SK-N-SH (cell line): ENCODE results near the gene MICAL2. TPM values are rescaled to one million over a fixed set of nuclear protein-coding genes. Genes with fewer than 3 reads are reported as not detected.

Source experiments
- CTCF ChIA-PET: fragments of 300-600, 350-600 bp; formaldehyde crosslinking; extraction: SDS; loops from one replicate; lab custom pipeline; 2021; lab: Yijun Ruan, JAX
- POLR2A ChIA-PET: fragments of 350-600 bp; sonication (Branson Sonifier 250); formaldehyde crosslinking; extraction: SDS; loops from one replicate; lab custom pipeline; 2020; ENCODE audit warnings: antibody characterized with exemption, inconsistent platforms; lab: Yijun Ruan, JAX
- DNase-seq: peaks from one replicate; pipeline ENCODE4 v3.0.0; 2012
- H2AFZ ChIP-seq: fragments of 200-600 bp; sonication (generic); 2 replicates; pipeline ENCODE4 v1.8.1; 2016; ENCODE audit warnings: antibody characterized with exemption, mild to moderate bottlenecking, low read depth
- H3F3A ChIP-seq: fragments of 200-600 bp; sonication (generic); replicated peaks from 2 replicates; pipeline ENCODE3; 2016; ENCODE audit warnings: antibody characterized with exemption, mild to moderate bottlenecking; ENCODE audit not compliant: insufficient read depth
- H3K27ac ChIP-seq, 2 experiments: fragments of 200-500 bp in 1 of 2; fragments of 200-600 bp in 1 of 2; sonication (Bioruptor generic) in 1 of 2; sonication (generic), shearing (Covaris generic) in 1 of 2; 2 replicates each; pipeline versions ENCODE4 v1.5.1 to v1.6.1; 2014 to 2016; ENCODE audit warnings: low read depth in 2 of 2, inconsistent platforms in 1 of 2, low read length in 1 of 2, mild to moderate bottlenecking in 1 of 2, mixed read lengths in 1 of 2
- H3K27me3 ChIP-seq: fragments of 200-600 bp; sonication (generic), shearing (Covaris generic); 2 replicates; pipeline ENCODE4 v1.6.1; 2016; ENCODE audit warnings: mixed run types; ENCODE audit not compliant: insufficient read depth
- H3K36me3 ChIP-seq, 2 experiments: fragments of 200-500 bp in 1 of 2; fragments of 200-600 bp in 1 of 2; sonication (Bioruptor generic) in 1 of 2; sonication (generic) in 1 of 2; replicated peaks in 1 of 2; 2 replicates each; pipeline versions ENCODE3 to v1.5.1; 2014 to 2016; ENCODE audit warnings: low read length in 1 of 2, mild to moderate bottlenecking in 1 of 2; ENCODE audit not compliant: insufficient read depth in 2 of 2, control insufficient read depth in 1 of 2
- H3K4me1 ChIP-seq, 2 experiments: fragments of 200-500 bp in 1 of 2; fragments of 200-600 bp in 1 of 2; sonication (Bioruptor generic) in 1 of 2; sonication (generic), shearing (Covaris generic) in 1 of 2; 2 replicates each; pipeline versions ENCODE4 v1.5.1 to v1.6.1; 2014 to 2016; ENCODE audit warnings: low read depth in 1 of 2, low read length in 1 of 2, mixed run types in 1 of 2; ENCODE audit not compliant: insufficient read depth in 2 of 2, control insufficient read depth in 1 of 2
- H3K4me2 ChIP-seq: fragments of 200-600 bp; sonication (generic), shearing (Covaris generic); 2 replicates; pipeline ENCODE4 v1.6.1; 2017; ENCODE audit warnings: mixed run types
- H3K4me3 ChIP-seq, 2 experiments: fragments of 200-500 bp in 1 of 2; fragments of 200-600 bp in 1 of 2; sonication (Bioruptor generic) in 1 of 2; sonication (generic), shearing (Covaris generic) in 1 of 2; 2 replicates each; pipeline versions ENCODE4 v1.5.1 to v1.8.1; 2014 to 2016; ENCODE audit warnings: low read depth in 2 of 2, inconsistent platforms in 1 of 2, low read length in 1 of 2, mild to moderate bottlenecking in 1 of 2, mixed read lengths in 1 of 2, moderate library complexity in 1 of 2
- H3K79me2 ChIP-seq: fragments of 200-600 bp; sonication (generic); 2 replicates; pipeline ENCODE4 v1.8.1; 2017; ENCODE audit warnings: mild to moderate bottlenecking; ENCODE audit not compliant: insufficient read depth
- H3K9ac ChIP-seq: fragments of 200-600 bp; sonication (generic); 2 replicates; pipeline ENCODE4 v1.6.1; 2017; ENCODE audit warnings: mixed run types
- H3K9me2 ChIP-seq: fragments of 200-600 bp; sonication (generic); 2 replicates; pipeline ENCODE4 v1.6.1; 2017; ENCODE audit warnings: mixed run types
- H3K9me3 ChIP-seq: fragments of 200-600 bp; sonication (generic); 2 replicates; pipeline ENCODE4 v1.6.1; 2017; ENCODE audit warnings: mixed run types, mild to moderate bottlenecking, moderate library complexity
- H4K20me1 ChIP-seq: fragments of 200-600 bp; sonication (generic); 2 replicates; pipeline ENCODE4 v1.6.1; 2017; ENCODE audit warnings: mild to moderate bottlenecking, mixed run types; ENCODE audit not compliant: insufficient read depth
- CHD2 ChIP-seq: fragments of 150-350 bp; IDR thresholded peaks from 2 replicates; pipeline ENCODE4 v1.6.1; 2018; ENCODE audit warnings: low read length; ENCODE audit not compliant: partially characterized antibody
- CTCF ChIP-seq: fragments of 200-600 bp; sonication (generic); IDR thresholded peaks from 2 replicates; pipeline ENCODE4 v1.6.1; 2017; ENCODE audit warnings: antibody characterized with exemption, mild to moderate bottlenecking, moderate library complexity
- ELF1 ChIP-seq: IDR thresholded peaks from 2 replicates; pipeline ENCODE4 v1.4.0; 2012
- EP300 ChIP-seq, 2 experiments: IDR thresholded peaks; 2 replicates each; pipeline versions ENCODE4 v1.4.0 to v1.6.1; 2012; ENCODE audit warnings: borderline replicate concordance in 1 of 2, low read depth in 1 of 2, low read length in 1 of 2
- FOSL2 ChIP-seq: IDR thresholded peaks from 2 replicates; pipeline ENCODE4 v1.4.0; 2012; ENCODE audit warnings: low read depth, mild to moderate bottlenecking, moderate library complexity, borderline replicate concordance
- GABPA ChIP-seq: IDR thresholded peaks from 2 replicates; pipeline ENCODE4 v1.4.0; 2012; ENCODE audit warnings: low read depth, mild to moderate bottlenecking
- GATA2 ChIP-seq: sonication (generic); formaldehyde crosslinking; IDR thresholded peaks from 2 replicates; pipeline ENCODE4 v1.5.0; 2020; ENCODE audit warnings: mild to moderate bottlenecking, missing genetic modification reagents
- MEF2A ChIP-seq: IDR thresholded peaks from 2 replicates; pipeline ENCODE4 v1.4.0; 2012; ENCODE audit warnings: low read depth, borderline replicate concordance
- MXI1 ChIP-seq: IDR thresholded peaks from 2 replicates; pipeline ENCODE4 v1.6.1; 2012; ENCODE audit warnings: mild to moderate bottlenecking, low read depth, low read length, improper control_type of control experiment
- NFIC ChIP-seq: IDR thresholded peaks from 2 replicates; pipeline ENCODE4 v1.4.0; 2012; ENCODE audit warnings: borderline replicate concordance
- NRF1 ChIP-seq: IDR thresholded peaks from 2 replicates; pipeline ENCODE4 v1.6.1; 2012; ENCODE audit warnings: low read depth, mild to moderate bottlenecking, low read length
- RAD21 ChIP-seq: IDR thresholded peaks from 2 replicates; pipeline ENCODE4 v1.6.1; 2012; ENCODE audit warnings: mild to moderate bottlenecking, low read length
- RCOR1 ChIP-seq: fragments of 150-350 bp; IDR thresholded peaks from 2 replicates; pipeline ENCODE4 v1.6.1; 2017; ENCODE audit warnings: antibody characterized with exemption, low read length
- RXRA ChIP-seq: IDR thresholded peaks from 2 replicates; pipeline ENCODE4 v1.4.0; 2012; ENCODE audit warnings: low read depth, mild to moderate bottlenecking, borderline replicate concordance
- TAF1 ChIP-seq: IDR thresholded peaks from 2 replicates; pipeline ENCODE4 v1.6.1; 2012; ENCODE audit warnings: low read depth, mild to moderate bottlenecking, low read length, moderate library complexity, borderline replicate concordance
- TEAD4 ChIP-seq: IDR thresholded peaks from 2 replicates; pipeline ENCODE4 v1.4.0; 2012; ENCODE audit warnings: mild to moderate bottlenecking, borderline replicate concordance; ENCODE audit not compliant: insufficient read depth
- USF1 ChIP-seq: IDR thresholded peaks from 2 replicates; pipeline ENCODE4 v1.4.0; 2012; ENCODE audit warnings: low read depth, borderline replicate concordance
- YY1 ChIP-seq: IDR thresholded peaks from 2 replicates; pipeline ENCODE4 v1.4.0; 2012; ENCODE audit warnings: low read depth, mild to moderate bottlenecking
- ZBTB33 ChIP-seq: IDR thresholded peaks from 2 replicates; pipeline ENCODE4 v1.4.0; 2012; ENCODE audit warnings: low read depth, borderline replicate concordance
- WGBS: methylation state at CpG from one replicate; pipeline ENCODE4 v1.1.6; 2017; ENCODE audit warnings: low lambda C conversion rate; 5-methylcytosine and 5-hydroxymethylcytosine counted together
- polyA plus RNA-seq, 3 experiments: library from polyadenylated mRNA; depleted of rRNA; stranded (reverse); fragments of >200 nt; gene quantifications; 2 replicates each; pipeline ENCODE4 v1.2.3, GENCODE V29; 2012
- TF ChIP-seq, protein P1 (sequence below): IDR thresholded peaks from 2 replicates; pipeline ENCODE4 v1.4.0; 2012; ENCODE audit warnings: low read depth

Gene MICAL2
- polyA plus RNA-seq, 1 of the 3 experiments (the other 2 are of a cell fraction) = 54.6 TPM

DNA sequence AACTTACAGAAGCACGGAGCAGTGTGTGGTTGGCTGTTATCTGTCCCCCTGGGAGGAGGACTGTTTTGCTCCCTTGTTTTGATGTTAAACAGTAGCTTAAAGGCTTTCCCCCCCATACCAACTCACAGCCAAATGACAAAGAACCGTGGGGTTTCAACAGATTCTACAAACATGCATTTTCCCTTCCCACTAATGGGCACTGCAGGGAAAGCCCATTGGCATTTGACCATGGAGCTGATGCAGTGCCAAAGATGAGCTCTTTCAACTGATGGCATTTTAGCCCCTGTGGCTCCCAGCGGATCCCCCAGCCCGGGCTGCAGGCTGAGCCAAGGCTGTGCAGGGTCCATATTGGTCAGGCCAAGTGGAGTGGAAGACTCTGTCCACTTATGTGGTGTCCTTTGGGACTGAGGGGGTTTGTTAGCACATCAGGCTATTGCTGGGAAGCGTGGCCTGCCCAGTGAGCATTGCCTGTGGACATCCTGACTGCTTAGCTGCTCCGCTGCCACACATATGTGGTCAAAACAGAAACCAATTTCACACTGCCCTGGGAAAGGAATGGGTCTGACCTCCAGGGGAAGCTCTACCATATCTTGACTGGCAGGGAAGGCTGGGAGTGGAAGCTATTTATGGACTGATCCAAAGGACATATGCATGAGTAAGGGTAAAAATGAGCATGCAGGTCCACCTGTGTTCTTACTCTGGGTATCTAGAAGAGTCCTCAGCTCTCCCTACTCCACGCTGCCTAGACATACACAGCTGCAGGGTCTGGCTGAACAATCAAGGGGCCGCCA, 150.5 kb downstream of the MICAL2 start:
- DNase-seq = no peak
- no peak overlapping the region for H3K4me3 ChIP-seq
- no peaks in the 10 kb centered on the region for H3K9me2 ChIP-seq
- H3K36me3 ChIP-seq = peaks cover 47 to 71% of the 10 kb centered on the region in 2 experiments
- WGBS = 91% methylated on average over 7 of the region's 8 CpGs
- no peaks in the 10 kb centered on the region for H4K20me1 ChIP-seq
- no peaks in the 10 kb centered on the region for H3K27me3 ChIP-seq
- CTCF ChIA-PET = interaction anchor here (1.0 to 1.8 kb wide), 6 partner anchors 9 to 213 kb away, joined by 3 to 7 read pairs (median 4); no protein-coding TSS in a partner anchor
- H3K4me1 ChIP-seq = peaks cover 0 to 18% of the 10 kb centered on the region in 2 experiments; a peak in 2 of 4 replicates
- no peaks in the 10 kb centered on the region for H3K9me3 ChIP-seq
- POLR2A ChIA-PET = no interaction called here
- H3K27ac ChIP-seq = no peak overlapping the region
- H3K4me2 ChIP-seq = no peak overlapping the region
- no peak overlapping the region for H2AFZ ChIP-seq
- H3F3A ChIP-seq = peaks cover 52% of the 10 kb centered on the region
- TF ChIP-seq CTCF (no peak), EP300 (IDR thresholded peaks at IDR 0.05; ENCODE audit: borderline replicate concordance in 1 of 2, low read depth in 1 of 2, low read length in 1 of 2) (no peak), USF1 (no peak), MXI1 (no peak), CHD2 (no peak), GABPA (no peak), TAF1 (no peak), TEAD4 (no peak), RCOR1 (no peak)
- no peak overlapping the region for H3K9ac ChIP-seq
- H3K79me2 ChIP-seq = peaks cover 5% of the 10 kb centered on the region; the same call in 1 of the 2 replicates

DNA sequence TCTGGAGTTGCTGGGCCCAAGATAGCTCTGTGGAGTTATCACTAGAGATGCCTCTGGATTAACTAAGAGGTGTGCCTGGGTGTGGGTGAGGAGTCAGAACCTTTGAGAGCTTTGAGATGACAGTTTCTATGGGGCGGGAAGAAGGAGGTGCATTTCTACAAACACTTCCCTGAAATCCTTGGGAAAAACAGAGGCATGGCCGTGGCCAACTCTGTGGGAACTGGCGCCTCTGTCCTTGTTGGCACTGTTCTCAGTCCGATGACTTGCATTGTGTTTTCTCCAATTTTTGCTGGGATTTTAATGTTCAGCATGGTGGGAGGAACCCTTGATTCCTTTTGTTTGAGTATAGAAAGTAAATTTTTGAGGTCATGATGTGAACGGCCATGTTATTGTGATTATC, 151.2 kb downstream of the MICAL2 start:
- Histone ChIP-seq H2AFZ (no peak overlapping the region), H3K9ac (no peak overlapping the region), H3K79me2 (peaks cover 5% of the 10 kb centered on the region; the same call in 1 of the 2 replicates), H3F3A (peaks cover 58% of the 10 kb centered on the region), H3K4me1 (peaks cover 0 to 18% of the 10 kb centered on the region in 2 experiments; a peak in 2 of 4 replicates), H3K4me3 (no peak overlapping the region), H3K9me2 (no peaks in the 10 kb centered on the region), H3K9me3 (no peaks in the 10 kb centered on the region), H3K4me2 (no peak overlapping the region), H4K20me1 (no peaks in the 10 kb centered on the region), H3K27me3 (no peaks in the 10 kb centered on the region), H3K27ac (no peak overlapping the region), H3K36me3 (peaks cover 43 to 71% of the 10 kb centered on the region in 2 experiments)
- ChIA-PET CTCF (interaction anchor here (1.3 to 2.5 kb wide), 4 partner anchors 9 to 217 kb away, joined by 3 to 10 read pairs (median 4); no protein-coding TSS in a partner anchor), POLR2A (no interaction called here)
- WGBS = 94% methylated on average over 5 of the region's 5 CpGs
- no peak for DNase-seq
- TF ChIP-seq MEF2A (no peak), NRF1 (no peak), ELF1 (no peak), EP300 (IDR thresholded peaks at IDR 0.05; ENCODE audit: borderline replicate concordance in 1 of 2, low read depth in 1 of 2, low read length in 1 of 2) (no peak), RAD21 (no peak), NFIC (no peak), GATA2 (no peak), CTCF (no peak), RXRA (no peak), ZBTB33 (no peak), YY1 (no peak), FOSL2 (no peak)
- TF ChIP-seq, protein P1, sequence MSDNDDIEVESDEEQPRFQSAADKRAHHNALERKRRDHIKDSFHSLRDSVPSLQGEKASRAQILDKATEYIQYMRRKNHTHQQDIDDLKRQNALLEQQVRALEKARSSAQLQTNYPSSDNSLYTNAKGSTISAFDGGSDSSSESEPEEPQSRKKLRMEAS = no peak
